SK-N-SH (cell line): Measurements from ENCODE around the gene HAND1.

Experiments used
- CHD2 ChIP-seq: fragments of 150-350 bp; IDR thresholded peaks from 2 replicates; pipeline ENCODE4 v1.6.1; 2018; ENCODE audit warnings: low read length; ENCODE audit not compliant: partially characterized antibody
- CTCF ChIP-seq: fragments of 200-600 bp; sonication (generic); IDR thresholded peaks from 2 replicates; pipeline ENCODE4 v1.6.1; 2017; ENCODE audit warnings: antibody characterized with exemption, mild to moderate bottlenecking, moderate library complexity
- ELF1 ChIP-seq: IDR thresholded peaks from 2 replicates; pipeline ENCODE4 v1.4.0; 2012
- EZH2phosphoT487 ChIP-seq: fragments of 200-600 bp; sonication (generic); IDR thresholded peaks from 2 replicates; pipeline ENCODE4 v1.6.1; 2017; ENCODE audit warnings: low read depth, mixed run types, mild to moderate bottlenecking, antibody characterized with exemption, moderate library complexity, borderline replicate concordance
- GABPA ChIP-seq: IDR thresholded peaks from 2 replicates; pipeline ENCODE4 v1.4.0; 2012; ENCODE audit warnings: low read depth, mild to moderate bottlenecking
- NFIC ChIP-seq: IDR thresholded peaks from 2 replicates; pipeline ENCODE4 v1.4.0; 2012; ENCODE audit warnings: borderline replicate concordance
- POLR2AphosphoS5 ChIP-seq: IDR thresholded peaks from 2 replicates; pipeline ENCODE4 v1.6.1; 2012; ENCODE audit warnings: low read depth, low read length
- RCOR1 ChIP-seq: fragments of 150-350 bp; IDR thresholded peaks from 2 replicates; pipeline ENCODE4 v1.6.1; 2017; ENCODE audit warnings: antibody characterized with exemption, low read length
- REST ChIP-seq: IDR thresholded peaks from 2 replicates; pipeline ENCODE4 v1.6.1; 2012; ENCODE audit warnings: mild to moderate bottlenecking, low read depth, low read length, moderate library complexity
- USF2 ChIP-seq: fragments of 150-350 bp; IDR thresholded peaks from 2 replicates; pipeline ENCODE4 v1.6.1; 2017; ENCODE audit warnings: antibody characterized with exemption, low read length, low read depth, borderline replicate concordance
- YY1 ChIP-seq: IDR thresholded peaks from 2 replicates; pipeline ENCODE4 v1.4.0; 2012; ENCODE audit warnings: low read depth, mild to moderate bottlenecking

- no peak for TF ChIP-seq REST
- TF ChIP-seq CTCF, result no peak
- TF ChIP-seq POLR2AphosphoS5, result no peak
- TF ChIP-seq RCOR1, result no peak
- no peak for TF ChIP-seq YY1
- TF ChIP-seq ELF1, result no peak
- no peak for TF ChIP-seq CHD2
- TF ChIP-seq NFIC, result no peak
- no peak for TF ChIP-seq USF2
- no peak for TF ChIP-seq GABPA
- no peak for TF ChIP-seq EZH2phosphoT487
Measured at GRCh38 chr5:154429341-154429740, 48.7 kb downstream of the HAND1 start.
